ENCODE results near the gene FRMD4B.
A peak's percentile ranks its signal among the peaks of the same experiment; 100 is the strongest.
"Not testable (repeated sequence)": the region's sequence is repeated elsewhere in the genome, so short reads cannot be mapped to it uniquely, and the experiment has no call there.

FRMD4B gene

DNA sequence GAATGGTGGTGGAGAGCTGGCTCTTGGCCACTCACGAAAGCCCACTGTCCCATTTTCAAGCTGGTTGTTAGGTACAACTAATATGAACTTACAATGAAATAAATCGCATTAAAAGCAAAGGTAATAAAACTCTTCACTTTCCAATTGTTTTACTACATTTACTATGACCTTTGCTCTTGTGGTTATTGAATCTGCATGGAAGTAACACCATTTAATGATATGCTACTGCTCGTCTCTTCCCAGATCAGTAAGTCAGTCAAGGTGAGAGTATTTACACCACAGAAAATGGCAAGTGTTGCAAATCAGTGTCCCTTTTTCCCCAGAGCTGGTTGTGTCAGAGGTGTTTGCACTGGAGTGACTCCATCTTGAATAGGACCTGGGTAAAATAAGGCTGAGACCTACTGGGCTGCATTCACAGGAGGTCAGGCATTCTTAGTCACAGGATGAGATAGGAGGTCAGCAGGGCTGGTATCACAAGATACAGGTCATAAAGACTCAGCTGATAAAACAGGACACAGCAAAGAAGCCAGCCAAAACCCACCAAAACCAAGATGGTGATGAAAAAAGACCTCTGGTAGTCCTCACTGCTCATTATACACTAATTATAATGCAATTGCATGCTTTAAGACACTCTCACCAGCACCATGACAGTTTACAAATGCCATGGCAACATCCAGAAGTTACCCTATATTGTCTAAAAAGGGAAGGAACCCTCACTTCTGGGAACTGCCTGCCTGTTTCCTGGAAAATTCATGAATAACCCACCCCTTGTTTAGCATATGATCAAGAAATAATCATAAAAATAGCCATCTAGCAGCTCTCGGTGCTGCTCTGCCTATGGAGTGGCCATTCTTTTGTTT is 57.6 kb downstream of the FRMD4B start:
- H3K4me1 Mint-ChIP-seq (ENCODE audit: low read depth) = peaks cover 39% of the 10 kb centered on the region
- H3K27me3 Mint-ChIP-seq = no peaks in the 10 kb centered on the region
- H3K9me3 Mint-ChIP-seq (ENCODE audit: low read depth) = no peaks in the 10 kb centered on the region
- no peaks in the 10 kb centered on the region for H3K36me3 Mint-ChIP-seq
- peak overlapping the region; percentile 15 for H3K4me3 Mint-ChIP-seq
- peak overlapping the region; percentile 85 for H3K27ac Mint-ChIP-seq

DNA sequence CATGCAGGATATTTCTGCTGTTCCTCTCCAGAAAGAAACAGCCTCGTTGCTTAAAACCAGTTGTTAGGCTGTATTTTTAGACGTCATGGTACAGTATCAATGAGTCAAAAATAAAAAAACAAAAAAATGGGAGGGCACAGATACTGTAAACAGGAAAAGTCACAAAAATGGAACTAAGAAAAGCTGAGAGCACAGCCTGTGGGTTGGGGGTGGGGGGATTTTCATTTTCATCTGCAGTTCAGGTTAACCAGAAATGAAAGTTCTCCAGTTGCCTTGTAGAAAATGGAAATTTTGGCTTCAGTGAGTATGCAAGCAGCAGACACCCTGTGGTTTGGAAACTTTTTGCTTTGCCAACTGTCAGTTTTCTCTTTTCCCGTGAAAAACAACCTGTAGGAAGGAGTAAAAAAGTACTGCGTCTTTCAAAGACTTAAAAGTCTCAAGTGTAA is 59.0 kb downstream of the FRMD4B start:
- Mint-ChIP-seq H3K9me3 (ENCODE audit: low read depth) (no peaks in the 10 kb centered on the region), H3K27ac (peak overlapping the region; percentile 85), H3K27me3 (no peaks in the 10 kb centered on the region), H3K4me1 (ENCODE audit: low read depth) (peaks cover 39% of the 10 kb centered on the region), H3K36me3 (no peaks in the 10 kb centered on the region), H3K4me3 (peak overlapping the region; percentile 53)

- Mint-ChIP-seq H3K4me1 (ENCODE audit: low read depth) (peaks cover 40% of the 10 kb centered on the region), H3K27ac (no peak overlapping the region), H3K27me3 (no peaks in the 10 kb centered on the region), H3K4me3 (no peak overlapping the region), H3K9me3 (ENCODE audit: low read depth) (no peaks in the 10 kb centered on the region), H3K36me3 (no peaks in the 10 kb centered on the region)
Observed at GRCh38 chr3:69325151-69325550, 60.7 kb downstream of the FRMD4B start.

- no peaks in the 10 kb centered on the region for H3K36me3 Mint-ChIP-seq
- H3K27ac Mint-ChIP-seq = peak overlapping the region; percentile 64
- no peak overlapping the region for H3K4me3 Mint-ChIP-seq
- peaks cover 40% of the 10 kb centered on the region for H3K4me1 Mint-ChIP-seq (ENCODE audit: low read depth)
- no peaks in the 10 kb centered on the region for H3K27me3 Mint-ChIP-seq
- H3K9me3 Mint-ChIP-seq (ENCODE audit: low read depth) = no peaks in the 10 kb centered on the region
Observed at GRCh38 chr3:69324362-69325025, 61.4 kb downstream of the FRMD4B start.

DNA sequence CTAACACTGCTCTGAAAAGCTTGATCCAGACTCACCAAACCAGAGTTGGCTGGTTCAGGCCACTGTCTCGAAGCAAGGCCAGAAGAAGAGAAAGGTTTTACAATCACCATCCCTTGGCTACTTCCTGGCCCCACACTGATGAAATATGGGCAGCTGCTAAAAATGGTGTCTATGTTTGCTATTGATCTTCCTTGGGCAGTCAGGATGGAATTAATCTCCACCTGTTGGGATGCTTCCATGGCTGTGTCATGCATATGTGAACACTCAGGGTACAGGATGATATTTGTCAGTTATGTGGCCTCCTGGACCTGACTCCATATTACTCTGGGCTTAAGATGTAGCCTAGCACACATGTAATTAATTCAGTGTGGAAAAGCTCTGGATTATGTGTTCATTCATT is 61.9 kb downstream of the FRMD4B start:
- no peaks in the 10 kb centered on the region for H3K27me3 Mint-ChIP-seq
- no peaks in the 10 kb centered on the region for H3K9me3 Mint-ChIP-seq (ENCODE audit: low read depth)
- no peak overlapping the region for H3K4me3 Mint-ChIP-seq
- no peaks in the 10 kb centered on the region for H3K36me3 Mint-ChIP-seq
- peaks cover 40% of the 10 kb centered on the region for H3K4me1 Mint-ChIP-seq (ENCODE audit: low read depth)
- no peak overlapping the region for H3K27ac Mint-ChIP-seq

- not testable (repeated sequence) for H3K27me3 Mint-ChIP-seq; H3K36me3 Mint-ChIP-seq; H3K9me3 Mint-ChIP-seq (ENCODE audit: low read depth); H3K4me3 Mint-ChIP-seq; H3K27ac Mint-ChIP-seq
- H3K4me1 Mint-ChIP-seq (ENCODE audit: low read depth) = peaks cover 26% of the 10 kb centered on the region
Observed at GRCh38 chr3:69322512-69322911, 63.4 kb downstream of the FRMD4B start.

- Mint-ChIP-seq H3K36me3 (no peaks in the 10 kb centered on the region), H3K4me1 (ENCODE audit: low read depth) (peaks cover 22% of the 10 kb centered on the region), H3K9me3 (ENCODE audit: low read depth) (no peaks in the 10 kb centered on the region), H3K4me3 (no peak overlapping the region), H3K27ac (peak overlapping the region; percentile 10), H3K27me3 (no peaks in the 10 kb centered on the region)
Observed at GRCh38 chr3:69322158-69322509, 63.8 kb downstream of the FRMD4B start.

DNA sequence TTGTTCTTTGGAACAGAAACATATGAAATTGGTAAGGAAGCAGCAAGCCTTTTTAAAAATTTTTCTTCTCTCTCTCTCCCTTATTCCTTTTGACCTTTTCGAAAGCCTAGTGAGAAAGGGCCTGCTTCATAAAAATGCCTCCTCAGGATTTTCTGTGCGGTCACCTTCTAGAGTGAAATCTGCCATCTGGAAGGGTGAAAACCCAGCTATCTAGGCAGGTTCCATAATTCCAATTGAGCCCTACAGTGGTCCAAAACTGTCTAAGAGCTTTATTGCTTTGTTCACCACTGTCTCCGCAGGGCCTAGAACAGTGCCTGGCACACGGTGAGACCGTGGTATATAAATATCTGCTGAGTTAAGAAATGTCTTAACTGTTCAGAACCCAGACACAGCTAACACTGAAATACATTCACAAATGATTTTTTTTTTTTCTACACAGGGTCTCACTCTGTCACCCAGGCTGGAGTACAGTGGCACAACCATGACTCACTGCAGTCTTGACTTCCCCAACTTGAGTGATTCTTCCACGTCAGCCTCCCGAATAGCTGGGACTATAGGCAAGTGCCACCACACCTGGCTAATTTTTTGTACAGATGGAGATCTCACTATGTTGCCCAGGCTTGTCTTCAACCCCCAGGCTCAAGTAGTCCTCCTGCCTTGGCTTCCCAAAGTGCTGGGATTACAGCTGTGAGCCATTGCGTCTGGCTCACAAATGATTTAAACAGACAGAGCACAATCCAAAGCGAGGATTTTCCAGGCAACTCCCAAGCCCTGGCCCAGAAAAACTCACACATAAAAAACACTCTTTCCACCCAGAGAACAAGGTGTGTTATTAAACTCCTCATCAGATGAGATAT is 64.4 kb downstream of the FRMD4B start:
- H3K36me3 Mint-ChIP-seq = no peaks in the 10 kb centered on the region
- H3K4me3 Mint-ChIP-seq = no peak overlapping the region
- H3K27me3 Mint-ChIP-seq = no peaks in the 10 kb centered on the region
- H3K27ac Mint-ChIP-seq = no peak overlapping the region
- no peaks in the 10 kb centered on the region for H3K9me3 Mint-ChIP-seq (ENCODE audit: low read depth)
- H3K4me1 Mint-ChIP-seq (ENCODE audit: low read depth) = peaks cover 16% of the 10 kb centered on the region

GRCh38 chr3:69320871-69321271 is 65.0 kb downstream of the FRMD4B start:
- H3K27me3 Mint-ChIP-seq = no peaks in the 10 kb centered on the region
- H3K4me1 Mint-ChIP-seq (ENCODE audit: low read depth) = peaks cover 10% of the 10 kb centered on the region
- no peak overlapping the region for H3K4me3 Mint-ChIP-seq
- no peaks in the 10 kb centered on the region for H3K36me3 Mint-ChIP-seq
- no peak overlapping the region for H3K27ac Mint-ChIP-seq
- H3K9me3 Mint-ChIP-seq (ENCODE audit: low read depth) = no peaks in the 10 kb centered on the region

DNA sequence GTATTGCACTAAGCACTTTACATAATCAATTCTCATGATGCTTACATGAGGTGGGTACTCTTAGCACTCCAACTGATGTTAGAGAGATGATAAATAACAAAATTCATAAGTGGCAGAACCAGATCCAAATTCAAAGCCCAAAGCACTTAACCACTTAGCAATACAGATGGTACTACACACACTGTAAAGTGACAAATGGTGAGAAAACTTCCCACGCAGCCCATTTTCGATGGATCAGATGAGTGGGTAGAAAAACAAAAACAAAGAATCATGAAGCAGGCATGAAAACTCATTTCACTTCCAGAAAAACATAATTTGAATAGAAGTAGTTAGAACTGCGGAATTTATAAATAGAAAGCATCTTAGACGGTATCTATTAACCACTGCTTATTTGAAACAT is 66.2 kb downstream of the FRMD4B start:
- H3K9me3 Mint-ChIP-seq (ENCODE audit: low read depth) = no peaks in the 10 kb centered on the region
- H3K27ac Mint-ChIP-seq = no peak overlapping the region
- H3K4me1 Mint-ChIP-seq (ENCODE audit: low read depth) = peaks cover 4% of the 10 kb centered on the region
- no peaks in the 10 kb centered on the region for H3K36me3 Mint-ChIP-seq
- H3K27me3 Mint-ChIP-seq = no peaks in the 10 kb centered on the region
- H3K4me3 Mint-ChIP-seq = no peak overlapping the region

GRCh38 chr3:69318410-69318809 is 67.5 kb downstream of the FRMD4B start:
- H3K4me1 Mint-ChIP-seq (ENCODE audit: low read depth) = peaks cover 1% of the 10 kb centered on the region
- no peaks in the 10 kb centered on the region for H3K27me3 Mint-ChIP-seq
- H3K36me3 Mint-ChIP-seq = no peaks in the 10 kb centered on the region
- H3K9me3 Mint-ChIP-seq (ENCODE audit: low read depth) = no peaks in the 10 kb centered on the region
- H3K27ac Mint-ChIP-seq = no peak overlapping the region
- H3K4me3 Mint-ChIP-seq = no peak overlapping the region

GRCh38 chr3:69313251-69313650 is 72.6 kb downstream of the FRMD4B start:
- Mint-ChIP-seq H3K4me3 (no peak overlapping the region), H3K4me1 (ENCODE audit: low read depth) (no peaks in the 10 kb centered on the region), H3K9me3 (ENCODE audit: low read depth) (no peaks in the 10 kb centered on the region), H3K27ac (no peak overlapping the region), H3K36me3 (no peaks in the 10 kb centered on the region), H3K27me3 (no peaks in the 10 kb centered on the region)

DNA sequence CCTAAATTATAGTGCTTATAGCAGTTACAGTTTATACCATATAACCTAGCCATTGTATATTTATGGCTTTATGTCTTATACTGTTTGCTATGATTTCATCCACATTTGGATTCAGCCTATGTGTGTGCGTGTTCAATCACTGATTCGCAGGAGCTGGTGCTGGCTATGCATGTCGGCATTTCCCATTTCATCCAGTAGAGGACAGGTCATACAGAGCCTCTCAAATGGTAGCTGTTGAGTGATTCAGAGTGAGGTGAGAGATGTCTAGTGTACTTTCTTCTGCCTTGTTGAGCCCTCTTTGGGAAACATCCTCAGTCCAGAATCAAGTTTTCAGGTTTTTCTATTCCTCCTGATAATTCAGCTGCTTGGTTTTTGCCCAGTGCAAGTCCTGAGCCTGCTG is 76.1 kb downstream of the FRMD4B start:
- Mint-ChIP-seq H3K36me3 (no peaks in the 10 kb centered on the region), H3K27me3 (no peaks in the 10 kb centered on the region), H3K27ac (no peak overlapping the region), H3K4me1 (ENCODE audit: low read depth) (peaks cover 18% of the 10 kb centered on the region), H3K4me3 (no peak overlapping the region), H3K9me3 (ENCODE audit: low read depth) (no peaks in the 10 kb centered on the region)

DNA sequence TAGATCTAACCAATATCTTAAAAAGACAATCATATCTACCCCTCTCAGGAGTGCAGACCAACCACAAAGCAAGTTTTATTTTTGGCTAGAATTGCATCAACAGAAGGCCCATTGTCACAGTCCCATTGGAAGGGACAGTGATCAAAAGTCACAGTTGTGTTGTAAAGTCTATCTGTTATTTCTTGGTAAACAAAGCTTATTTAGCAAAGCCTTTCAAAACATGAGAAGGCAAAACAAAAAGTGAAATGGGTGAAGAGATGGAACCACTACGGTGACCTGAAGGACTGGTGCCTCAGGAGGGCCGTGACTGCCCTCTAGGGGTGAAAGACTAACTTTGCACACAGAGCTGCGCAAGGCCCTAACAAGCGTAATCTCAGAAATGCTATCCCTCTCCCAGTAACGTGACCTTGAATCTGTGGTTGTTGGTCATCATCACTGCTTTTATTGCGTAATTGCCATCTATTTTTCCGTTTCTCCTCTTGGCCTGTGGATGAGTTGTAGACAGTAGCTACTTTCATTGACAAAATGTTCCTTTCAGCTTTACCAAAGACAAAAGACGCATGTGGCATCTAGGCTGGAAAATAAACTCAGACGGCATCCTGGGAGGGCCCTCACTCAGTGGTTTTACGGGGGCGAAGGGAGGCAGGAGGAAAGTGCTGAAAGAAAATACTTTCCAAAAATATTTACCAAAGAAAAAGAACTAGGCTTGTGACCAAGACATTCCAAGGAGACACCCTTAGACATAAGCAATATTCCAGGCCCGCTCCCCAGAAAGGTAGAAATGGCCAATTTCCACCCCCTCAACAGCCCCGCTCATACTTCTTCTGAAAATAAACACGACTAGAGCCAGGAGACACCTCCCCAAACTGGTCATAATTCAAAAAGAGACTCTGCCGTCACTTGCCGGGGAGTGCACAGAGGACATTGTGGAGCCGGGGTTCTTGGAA is 79.4 kb downstream of the FRMD4B start:
- peak overlapping the region; percentile 2 for H3K27ac Mint-ChIP-seq
- H3K4me1 Mint-ChIP-seq (ENCODE audit: low read depth) = peaks cover 22% of the 10 kb centered on the region
- H3K36me3 Mint-ChIP-seq = no peaks in the 10 kb centered on the region
- no peaks in the 10 kb centered on the region for H3K27me3 Mint-ChIP-seq
- H3K9me3 Mint-ChIP-seq (ENCODE audit: low read depth) = no peaks in the 10 kb centered on the region
- H3K4me3 Mint-ChIP-seq = no peak overlapping the region
